GM13976 (cell line): ENCODE results near the gene KMT2D.

Experiments
- DNase-seq: peaks from one replicate; pipeline ENCODE4 v3.0.0; 2012; ENCODE audit warnings: low spot score
- in situ Hi-C: fragments of 300-500 bp; cut with MboI; formaldehyde crosslinking; loops from one replicate; pipeline ENCODE4 v1.12.0; 2022; ENCODE audit warnings: low sequenced_read_pairs, mixed read lengths, inconsistent platforms; ENCODE audit not compliant: unreplicated experiment
- TF ChIP-seq, protein P1 (sequence below): IDR thresholded peaks from 2 replicates; pipeline ENCODE4 v1.5.1; 2012; ENCODE audit warnings: borderline replicate concordance, mild to moderate bottlenecking; ENCODE audit not compliant: insufficient read depth; ENCODE audit errors: extremely low read depth, missing control alignments, control extremely low read depth

KMT2D gene

DNA sequence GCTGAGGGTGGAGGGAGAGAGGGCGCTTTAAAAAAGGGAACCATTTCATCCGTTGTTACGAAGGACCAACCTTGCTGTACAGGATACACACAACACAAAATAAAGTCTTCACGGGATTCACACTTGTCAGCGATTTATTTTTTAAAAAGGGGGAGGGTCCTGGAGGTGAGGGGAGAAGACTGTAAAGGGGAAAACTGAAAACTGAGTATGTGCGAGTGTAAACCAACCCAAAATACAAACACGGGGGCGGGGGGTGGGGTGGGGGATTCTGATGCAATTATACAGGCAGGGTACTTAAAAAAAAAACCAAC is 41.5 kb downstream of the KMT2D start:
- no peak for DNase-seq
- in situ Hi-C loops = no loop called here
- TF ChIP-seq, protein P1, sequence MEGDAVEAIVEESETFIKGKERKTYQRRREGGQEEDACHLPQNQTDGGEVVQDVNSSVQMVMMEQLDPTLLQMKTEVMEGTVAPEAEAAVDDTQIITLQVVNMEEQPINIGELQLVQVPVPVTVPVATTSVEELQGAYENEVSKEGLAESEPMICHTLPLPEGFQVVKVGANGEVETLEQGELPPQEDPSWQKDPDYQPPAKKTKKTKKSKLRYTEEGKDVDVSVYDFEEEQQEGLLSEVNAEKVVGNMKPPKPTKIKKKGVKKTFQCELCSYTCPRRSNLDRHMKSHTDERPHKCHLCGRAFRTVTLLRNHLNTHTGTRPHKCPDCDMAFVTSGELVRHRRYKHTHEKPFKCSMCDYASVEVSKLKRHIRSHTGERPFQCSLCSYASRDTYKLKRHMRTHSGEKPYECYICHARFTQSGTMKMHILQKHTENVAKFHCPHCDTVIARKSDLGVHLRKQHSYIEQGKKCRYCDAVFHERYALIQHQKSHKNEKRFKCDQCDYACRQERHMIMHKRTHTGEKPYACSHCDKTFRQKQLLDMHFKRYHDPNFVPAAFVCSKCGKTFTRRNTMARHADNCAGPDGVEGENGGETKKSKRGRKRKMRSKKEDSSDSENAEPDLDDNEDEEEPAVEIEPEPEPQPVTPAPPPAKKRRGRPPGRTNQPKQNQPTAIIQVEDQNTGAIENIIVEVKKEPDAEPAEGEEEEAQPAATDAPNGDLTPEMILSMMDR = no peak

DNA sequence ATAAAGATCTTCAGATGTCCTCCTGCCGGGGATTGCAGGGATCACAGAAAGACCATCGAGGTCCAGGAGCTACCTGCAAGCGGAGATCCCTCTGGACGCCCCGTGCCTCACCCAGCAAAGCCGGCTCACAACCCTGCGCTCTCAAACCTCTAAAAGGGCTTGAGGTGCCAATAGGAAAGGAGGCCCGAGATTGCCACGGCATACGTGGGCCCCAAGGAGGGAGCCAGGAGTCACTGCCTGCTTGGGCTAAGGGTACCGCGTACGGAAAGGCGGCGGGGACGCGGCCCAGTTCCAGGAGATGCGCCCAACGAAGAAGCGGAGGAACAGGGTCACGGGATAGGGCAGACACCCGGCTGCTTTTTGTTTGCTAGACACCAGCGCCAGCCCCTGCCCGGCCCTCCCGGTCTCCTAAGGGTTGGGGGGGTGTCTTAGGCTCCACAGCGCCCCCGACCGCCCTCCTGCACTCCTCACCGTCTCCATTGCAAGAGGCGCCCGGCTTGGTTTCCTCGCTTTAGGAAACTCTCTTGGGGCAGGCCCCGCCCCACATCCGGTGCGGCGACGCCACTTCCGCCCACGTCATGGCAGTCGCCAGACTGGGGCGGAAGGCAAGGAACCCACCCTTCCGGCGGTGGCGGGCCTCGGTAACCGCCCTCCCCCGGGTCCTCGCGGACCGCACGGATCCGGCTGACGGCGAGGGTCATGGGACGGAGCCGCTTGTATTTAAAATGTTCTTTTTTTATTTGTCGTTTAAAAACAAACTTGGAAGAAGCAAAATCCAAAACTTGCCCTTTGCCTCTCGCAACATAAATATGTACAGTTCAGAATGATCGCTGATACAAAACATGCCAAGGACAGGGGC is 42.1 kb downstream of the KMT2D start, which contains the start of gene PRKAG1:
Gene PRKAG1 (minus strand): TSS at position 516 of the 859 bp plus-strand sequence. CDS start 36 bp downstream, at position 480.
- TF ChIP-seq, protein P1 = peak; percentile 77
- in situ Hi-C loops = no loop called here
- peak; percentile 99 for DNase-seq

DNA sequence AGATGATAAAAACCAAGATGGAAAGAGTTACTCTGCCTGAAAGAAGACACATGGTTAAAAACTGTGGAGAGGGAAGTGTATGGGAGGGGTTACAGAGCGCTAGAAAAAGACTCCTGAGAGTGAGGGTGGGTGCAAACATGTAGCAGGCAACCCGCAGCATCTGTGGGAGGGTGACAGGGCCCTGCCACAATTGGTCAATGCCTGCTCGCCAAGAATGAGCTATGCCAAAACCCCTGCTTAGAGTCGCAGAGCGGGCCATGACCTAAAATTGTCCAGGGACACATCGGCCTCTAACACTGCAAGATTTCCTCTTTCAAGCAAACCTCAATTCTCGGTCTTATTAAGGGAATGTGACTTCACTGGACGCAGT is 42.7 kb downstream of the KMT2D start:
- TF ChIP-seq, protein P1 = no peak
- in situ Hi-C loops = no loop called here
- peak; percentile 54 for DNase-seq

DNA sequence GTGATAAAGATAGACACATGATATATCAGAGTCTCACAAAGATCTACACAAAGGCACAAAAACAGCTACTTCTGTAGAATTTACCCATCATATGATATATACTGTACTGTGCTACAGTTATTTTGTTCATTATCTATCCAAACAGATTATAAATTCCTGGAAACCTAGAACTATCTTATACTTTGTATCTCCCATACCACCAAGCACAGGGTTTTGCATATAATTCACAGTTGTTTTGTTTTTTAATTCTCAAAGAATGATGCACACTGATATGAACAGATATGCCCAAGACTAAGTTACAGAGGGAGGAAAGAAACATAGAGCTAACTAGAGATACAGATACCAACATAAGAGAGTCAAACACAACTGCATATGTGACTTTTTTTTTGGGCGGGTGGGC is 45.4 kb downstream of the KMT2D start:
- no peak for DNase-seq
- in situ Hi-C loops = no loop called here
- TF ChIP-seq, protein P1 = no peak

DNA sequence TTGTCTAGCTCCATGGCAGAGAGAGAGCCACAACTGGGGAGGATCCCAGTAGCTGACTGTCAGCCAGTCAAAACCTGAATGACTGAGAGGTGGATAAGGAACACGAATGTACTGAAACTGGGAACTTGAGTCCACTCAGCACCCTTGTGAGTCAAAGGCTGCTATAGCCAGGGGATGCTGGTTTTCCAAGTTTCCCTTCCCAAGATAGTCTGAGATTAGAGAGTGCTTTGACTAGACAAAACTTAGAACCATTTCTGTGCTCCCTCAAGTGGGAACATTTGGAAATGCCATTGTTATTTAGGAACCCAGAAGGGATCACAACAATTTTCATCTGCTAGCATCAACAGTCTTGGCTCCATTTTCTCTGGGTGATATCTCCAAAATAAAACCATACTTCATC is 46.0 kb downstream of the KMT2D start:
- DNase-seq = no peak
- in situ Hi-C loops = no loop called here
- TF ChIP-seq, protein P1 = no peak

DNA sequence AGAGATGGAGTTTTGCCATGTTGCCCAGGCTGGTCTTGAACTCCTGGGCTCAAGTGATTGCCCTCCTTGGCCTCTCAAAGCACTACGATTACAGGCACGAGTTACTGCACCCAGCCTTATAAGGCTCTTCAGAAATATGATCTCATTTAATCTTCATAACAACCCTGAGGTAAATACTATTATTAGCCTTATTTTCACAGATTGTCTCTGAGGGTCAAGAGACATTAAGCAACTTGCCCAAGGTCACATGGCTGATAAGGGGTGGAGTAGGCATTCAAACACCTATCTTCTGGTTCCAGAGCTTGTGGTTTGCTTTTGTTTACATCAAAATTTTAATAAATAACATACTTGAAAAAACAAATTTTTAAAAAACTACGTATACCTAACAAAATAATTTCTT is 47.2 kb downstream of the KMT2D start:
- DNase-seq = no peak
- TF ChIP-seq, protein P1 = no peak

More for the DNA sequence above, 47.2 kb downstream of the KMT2D start:
- in situ Hi-C loops = no loop called here
